HG02610 (cell line): ENCODE data around the gene PTPRC.

Experiments used
- ATAC-seq: cut with Tn5 transposase; IDR thresholded peaks from one replicate; pipeline ENCODE4 v1.9.1; 2021; ENCODE audit warnings: mild to moderate bottlenecking, moderate library complexity; ENCODE audit not compliant: unreplicated experiment

The PTPRC gene

DNA sequence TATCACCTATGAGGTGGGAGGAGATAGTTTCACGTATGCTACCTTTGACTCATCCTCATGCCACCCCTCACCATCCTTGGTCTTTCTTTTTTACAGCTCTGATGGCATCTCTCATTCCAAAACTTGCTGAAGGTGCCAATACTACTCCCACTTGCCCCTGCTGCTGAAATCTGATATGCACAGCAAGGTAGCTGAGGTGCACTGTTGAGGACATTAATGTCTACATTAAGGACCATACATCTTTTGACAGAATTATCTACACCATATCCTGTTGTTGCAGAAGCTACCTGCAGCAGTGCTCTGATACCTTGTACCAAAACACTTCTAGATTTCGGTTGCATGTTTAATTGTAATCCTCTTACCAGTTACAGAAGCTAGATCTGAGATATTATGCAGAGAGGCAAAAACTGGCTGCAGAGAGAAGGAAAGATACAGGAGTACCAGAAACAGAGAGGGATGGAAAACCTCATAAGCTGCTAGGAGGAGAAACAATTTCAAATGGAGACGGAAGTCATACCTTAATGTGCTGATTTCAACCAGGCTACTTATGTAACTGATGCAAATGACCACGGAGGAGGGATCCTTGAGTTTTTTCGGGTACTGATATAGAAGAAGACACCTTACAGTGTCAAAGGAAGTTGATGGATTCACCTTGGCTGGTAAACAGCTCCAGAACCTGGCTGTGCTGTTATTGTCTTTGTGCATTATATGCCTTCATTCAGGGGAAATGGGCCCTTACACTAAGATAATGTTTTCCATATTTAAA is 19.3 kb upstream of the PTPRC start:
- ATAC-seq, result no peak

DNA sequence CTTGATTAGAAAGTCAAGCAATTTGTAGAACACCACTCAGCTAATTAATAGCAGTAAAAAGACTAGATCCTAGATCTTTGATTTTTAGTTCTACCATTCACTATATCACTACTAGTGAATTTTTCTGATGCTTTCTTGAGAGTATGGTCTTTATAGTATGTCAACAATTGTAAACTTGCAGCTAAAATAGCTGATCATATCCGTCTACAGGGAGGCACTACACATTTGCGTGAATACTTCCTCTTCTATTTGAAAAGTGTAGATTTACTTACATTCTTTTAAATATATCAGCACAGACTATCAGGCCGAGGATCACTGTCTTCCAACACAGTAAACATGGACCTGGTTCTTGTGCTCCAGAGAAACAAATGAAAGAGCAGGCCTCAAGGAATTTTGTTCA is 18.6 kb upstream of the PTPRC start:
- no peak for ATAC-seq

DNA sequence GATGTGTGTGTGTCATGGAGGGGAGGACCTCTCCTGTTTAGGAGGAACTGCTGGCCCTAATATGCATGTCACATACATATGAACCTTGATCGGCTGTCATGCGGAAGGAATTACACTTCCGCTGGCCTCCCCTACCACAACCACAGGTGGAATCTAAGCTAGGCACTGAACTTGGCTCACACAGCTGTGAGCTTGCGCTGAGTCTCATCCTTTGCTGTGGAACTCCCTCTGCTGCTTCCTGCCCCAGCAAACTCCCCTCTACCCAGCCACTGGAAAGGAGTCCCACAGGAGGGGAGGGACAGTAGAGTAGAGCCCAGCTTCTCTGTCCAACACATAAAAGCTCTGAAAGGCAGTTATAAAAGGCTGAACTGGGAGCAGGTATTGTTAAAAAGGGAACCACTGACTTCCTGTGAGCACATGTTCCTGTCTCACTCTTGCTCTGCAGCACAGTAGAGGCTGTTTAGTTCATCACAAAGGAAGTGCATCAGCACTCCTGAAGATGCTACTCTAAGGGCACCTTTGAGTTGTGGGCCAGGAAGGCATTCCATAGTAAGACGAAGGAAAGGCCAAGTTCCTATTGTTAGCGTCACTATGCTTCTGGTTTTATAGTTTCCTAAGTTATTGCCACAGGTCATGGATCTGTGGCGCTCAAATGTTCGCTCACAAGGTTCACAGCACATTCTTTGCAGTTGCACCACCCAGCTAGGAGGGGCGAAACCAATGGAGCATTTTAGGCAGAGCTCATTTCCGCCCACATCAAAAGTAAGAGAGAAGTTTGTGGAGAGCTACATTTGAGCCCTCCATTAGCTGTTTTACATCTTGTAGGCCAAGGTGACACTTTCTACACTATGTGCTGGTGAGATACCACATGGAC is 17.7 kb upstream of the PTPRC start:
- ATAC-seq, result peak; percentile 82

DNA sequence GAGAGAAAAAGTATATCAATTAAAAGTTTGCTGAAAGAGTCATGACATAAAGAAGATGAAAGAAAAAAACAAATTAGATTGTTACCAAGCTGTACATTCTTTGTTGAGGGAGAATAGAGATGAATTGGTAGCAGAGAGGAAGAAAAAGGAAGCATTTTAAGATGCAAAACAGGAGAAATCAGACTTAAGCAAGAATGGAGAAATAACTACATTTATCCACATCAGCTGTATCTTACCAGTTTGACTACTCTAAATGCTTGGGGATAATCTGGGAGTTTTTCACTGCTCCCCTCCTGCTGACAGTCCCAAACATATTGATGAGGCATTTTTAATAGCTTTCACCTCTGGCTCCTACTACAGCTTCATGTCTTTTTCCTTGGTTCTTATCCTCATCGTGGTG is 16.8 kb upstream of the PTPRC start:
- ATAC-seq, result no peak

DNA sequence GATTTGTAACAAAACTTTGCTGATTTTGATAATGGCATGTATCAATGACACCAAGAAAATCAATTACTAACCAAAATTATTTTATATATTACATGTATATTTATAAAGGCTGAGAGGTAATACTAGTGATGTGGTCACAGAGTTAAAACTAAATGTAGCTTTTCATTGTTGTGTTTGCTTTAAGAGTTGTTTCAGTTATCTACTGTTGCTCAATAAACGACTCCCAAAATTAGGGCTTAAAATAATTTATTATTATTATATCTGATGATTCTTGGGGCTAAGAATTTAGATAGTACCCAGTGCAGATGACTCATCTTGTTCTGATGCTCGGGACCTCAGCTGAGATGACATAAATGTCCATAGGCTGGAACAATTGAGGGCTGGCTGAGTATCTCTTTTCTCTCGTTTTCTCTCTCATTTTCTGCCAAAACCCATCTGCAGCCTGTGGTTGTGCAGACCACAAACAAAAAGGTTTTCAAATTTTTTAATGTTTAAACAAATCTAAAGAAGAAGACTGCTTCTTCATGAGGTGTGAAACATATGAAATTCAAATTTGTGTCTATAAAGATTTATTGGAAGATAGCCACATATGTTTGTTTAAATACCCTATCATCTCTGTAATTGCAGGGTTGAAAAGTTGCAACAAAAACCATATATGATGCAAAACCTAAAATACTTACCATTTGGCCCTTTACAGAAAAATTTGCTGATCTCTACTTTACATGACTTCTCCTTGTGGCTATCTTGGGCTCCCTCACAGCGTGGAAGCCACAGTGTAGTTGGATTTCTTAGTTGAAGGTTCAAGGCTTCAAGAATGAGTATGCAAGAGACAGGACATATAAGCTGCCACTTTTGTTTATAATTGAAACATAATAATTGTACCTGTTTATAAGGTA is 14.8 kb upstream of the PTPRC start:
- no peak for ATAC-seq

DNA sequence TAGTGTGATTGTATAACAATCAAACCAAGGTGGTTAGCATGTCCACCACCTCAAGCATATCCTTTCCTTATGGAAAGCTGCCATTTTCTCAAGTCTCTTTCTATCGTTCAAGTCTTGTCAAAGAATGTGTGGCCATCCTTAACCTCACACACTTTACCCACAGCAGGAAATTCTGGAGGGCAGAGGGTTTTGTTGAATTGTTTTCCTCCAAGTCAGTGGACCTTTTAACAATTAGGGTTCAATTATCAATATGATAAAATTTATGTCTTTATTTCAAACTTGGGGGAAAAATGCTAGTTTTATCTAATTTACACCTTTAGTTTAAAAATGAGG is 14.2 kb upstream of the PTPRC start:
- ATAC-seq, result no peak

DNA sequence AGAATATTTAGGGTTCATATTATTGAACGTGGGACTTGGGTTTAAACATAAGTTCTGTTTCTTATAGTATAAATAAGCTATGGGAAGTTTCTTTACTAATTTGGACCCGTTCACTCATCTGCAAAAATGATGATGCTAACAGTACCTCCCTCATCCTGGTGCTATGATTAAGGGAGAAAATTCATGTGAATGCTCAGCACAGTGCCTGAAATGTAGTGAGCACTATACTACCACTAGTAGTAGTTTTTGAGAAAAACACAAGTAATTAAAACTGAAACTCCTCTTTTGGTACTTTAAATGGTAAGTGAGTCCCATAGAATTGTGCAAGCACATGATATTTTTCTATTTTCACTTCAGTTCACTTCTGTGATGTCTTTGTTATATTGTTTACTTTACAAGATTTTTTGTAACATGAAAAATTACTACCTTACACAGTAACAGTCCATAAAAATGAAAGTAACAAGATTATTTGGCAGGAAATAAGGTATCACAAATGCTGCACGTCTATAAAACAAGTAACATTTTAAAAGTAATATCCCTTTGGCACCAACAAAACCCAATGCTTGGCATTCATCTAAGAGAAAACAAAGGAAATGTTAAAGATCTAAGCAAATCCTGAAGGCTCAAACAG is 11.3 kb upstream of the PTPRC start:
- no peak for ATAC-seq

DNA sequence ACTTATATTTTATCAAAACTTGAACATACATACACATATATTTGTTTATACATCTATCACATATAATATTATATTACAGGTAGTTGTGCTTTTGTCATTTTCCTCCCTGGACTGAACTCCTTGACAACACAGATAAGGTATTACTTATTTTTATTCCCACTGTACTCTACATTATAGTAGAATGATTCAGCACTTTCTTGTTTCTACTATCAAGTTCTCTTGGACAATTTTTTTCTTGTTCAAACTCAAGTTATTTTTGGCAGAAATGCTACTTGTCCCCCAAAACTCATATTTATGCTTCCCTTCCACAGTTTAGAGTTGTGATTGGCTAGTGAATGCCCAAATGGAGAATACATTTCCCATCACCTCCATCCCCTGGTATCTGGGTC is 10.8 kb upstream of the PTPRC start:
- ATAC-seq, result no peak

DNA sequence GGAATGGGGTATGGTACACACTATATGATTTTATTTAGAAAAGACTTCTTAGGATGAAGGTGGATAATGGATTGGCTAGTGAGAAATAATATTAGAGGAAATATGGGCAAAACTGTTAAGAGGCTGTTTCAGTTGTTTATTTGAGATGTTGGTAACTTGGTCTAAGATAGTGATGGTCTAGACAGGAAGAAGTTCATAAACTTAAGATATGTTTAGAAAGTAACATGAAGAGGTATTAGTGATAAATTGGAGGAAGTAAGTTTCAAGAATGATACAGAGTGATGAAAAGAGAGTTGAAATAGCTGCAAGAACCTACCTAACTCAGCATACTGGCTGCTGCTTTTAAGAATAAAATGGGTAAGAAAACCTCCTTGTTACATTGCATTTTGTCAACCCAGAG is 9.2 kb upstream of the PTPRC start:
- ATAC-seq, result no peak

DNA sequence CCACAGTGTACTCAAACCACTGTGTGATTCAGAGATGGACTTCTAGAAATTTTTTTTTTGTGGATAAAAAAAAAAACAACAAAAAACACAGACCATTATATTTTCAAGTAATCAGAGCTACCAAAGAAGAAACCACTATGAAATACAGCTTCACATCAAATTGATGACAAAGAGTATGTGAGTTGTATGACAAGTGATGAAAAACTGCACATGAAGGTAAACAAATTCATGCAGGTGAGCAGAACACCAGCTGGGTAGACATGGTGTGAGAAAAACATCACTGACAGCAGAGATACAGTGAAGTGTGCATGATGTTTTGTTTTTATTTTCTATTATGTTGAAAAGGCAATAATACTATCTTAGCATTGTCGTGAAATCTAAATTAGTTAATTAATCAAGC is 8.0 kb upstream of the PTPRC start:
- no peak for ATAC-seq

DNA sequence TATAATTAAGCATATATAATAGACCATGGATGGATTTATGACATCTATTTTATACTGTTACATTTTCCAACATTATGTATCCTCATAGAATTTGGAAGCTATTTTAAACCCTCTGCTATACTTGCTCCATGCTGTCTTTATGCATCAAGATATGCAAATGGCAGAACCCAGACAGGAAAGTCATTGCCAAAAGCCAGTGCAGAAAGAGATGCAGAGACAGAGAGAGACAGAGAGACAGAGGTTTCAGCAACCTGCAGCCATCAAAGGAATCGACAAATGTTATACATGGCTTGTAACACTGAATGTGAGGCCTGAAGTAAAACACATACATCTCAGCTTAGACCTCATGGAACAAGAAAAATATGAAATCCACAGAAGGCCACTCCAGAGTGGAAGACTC is 7.5 kb upstream of the PTPRC start:
- ATAC-seq, result no peak

DNA sequence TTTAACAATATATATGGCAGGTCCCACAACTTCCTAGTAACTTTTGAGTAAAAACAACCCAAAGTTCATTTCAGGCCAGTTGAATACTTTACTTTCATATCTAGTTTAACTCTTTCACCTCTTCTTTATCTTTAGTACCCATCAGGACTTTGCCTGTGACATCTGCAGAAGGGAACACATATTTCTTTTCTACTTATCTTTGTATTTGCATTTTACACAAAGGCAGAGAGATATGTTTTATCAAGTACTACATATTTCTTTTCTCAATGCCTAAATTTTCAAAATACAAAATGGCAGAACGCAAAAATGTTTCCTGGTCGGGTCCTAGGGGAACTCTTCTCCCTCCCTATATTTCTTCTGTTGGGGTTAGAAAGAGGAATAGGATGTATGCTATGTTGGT is 6.8 kb upstream of the PTPRC start:
- no peak for ATAC-seq

DNA sequence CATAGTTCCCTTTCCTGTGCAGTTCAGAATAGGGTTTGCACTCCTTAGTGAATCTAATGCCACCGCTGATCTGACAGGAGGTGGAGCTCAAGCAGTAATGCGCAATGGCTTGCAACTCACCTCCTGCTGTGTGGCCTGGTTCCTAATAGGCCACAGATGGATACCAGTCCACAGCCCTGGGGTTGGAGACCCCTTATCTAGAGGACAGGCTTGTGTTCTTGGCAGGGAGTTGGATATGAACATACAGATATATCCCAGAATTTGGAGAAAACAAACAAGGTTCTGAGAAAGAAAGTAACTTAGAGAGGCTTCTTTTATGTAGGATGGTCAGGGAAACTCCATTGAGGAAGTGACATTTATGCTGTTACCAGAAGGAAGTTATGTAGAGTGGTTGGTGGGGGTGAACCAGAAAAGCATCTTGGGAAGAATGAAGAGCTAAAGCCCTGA is 5.1 kb upstream of the PTPRC start:
- ATAC-seq, result no peak

DNA sequence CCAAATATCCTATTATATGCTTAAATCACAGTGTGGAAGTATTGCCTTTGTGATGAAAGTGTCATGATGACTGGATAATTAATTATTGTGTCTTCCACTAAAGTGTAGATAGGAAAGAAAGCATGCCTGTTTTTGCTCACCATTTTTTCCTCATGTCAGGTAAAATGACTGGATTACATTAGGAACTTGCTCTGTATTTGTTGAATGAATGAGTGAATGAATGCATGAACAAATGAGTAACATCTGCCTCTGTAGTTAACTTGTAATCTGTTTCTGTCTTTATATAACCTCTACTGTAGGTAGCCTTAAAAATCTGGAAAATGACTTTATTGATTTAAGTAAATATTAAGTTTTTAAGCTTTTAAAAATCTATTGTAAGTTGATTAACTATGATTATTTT is 2.9 kb upstream of the PTPRC start:
- ATAC-seq, result no peak

DNA sequence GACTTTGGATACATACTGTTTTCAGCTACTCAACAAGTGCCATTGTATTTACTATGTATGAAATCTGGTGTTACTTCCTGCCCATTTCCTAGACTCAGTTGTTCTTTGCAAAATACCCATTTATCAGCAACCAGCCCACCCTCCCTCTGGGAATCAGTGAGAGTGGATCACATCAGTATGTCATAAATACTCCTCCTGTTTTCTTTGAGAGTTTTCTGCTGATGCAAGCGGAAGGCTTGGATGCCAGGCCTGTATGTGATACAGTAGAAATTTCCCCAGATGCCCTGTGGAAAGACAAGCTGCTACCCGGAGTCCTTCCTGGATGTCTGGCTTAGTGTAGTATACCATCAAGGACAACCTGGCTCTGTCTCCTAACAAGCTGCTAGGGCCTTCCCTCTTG is 2.4 kb upstream of the PTPRC start:
- no peak for ATAC-seq

DNA sequence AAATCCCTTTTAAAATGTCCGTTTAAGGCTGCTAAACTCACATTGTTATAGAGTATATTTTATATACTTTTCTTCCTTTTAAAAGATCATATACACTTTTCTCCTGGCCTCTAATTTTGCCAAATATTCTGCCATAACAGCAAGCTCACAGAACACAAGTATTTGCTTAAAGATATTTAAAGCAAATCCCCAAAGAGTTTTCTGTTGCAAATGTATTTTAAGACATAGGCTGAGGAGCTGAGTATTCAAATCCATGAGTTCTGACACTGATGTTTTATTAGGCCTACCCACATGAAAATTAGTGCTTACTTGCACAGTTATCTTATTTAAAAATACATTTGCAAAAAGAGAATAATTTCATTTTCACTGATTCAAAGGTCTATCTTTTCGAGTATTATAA is 1.7 kb upstream of the PTPRC start:
- ATAC-seq, result no peak

DNA sequence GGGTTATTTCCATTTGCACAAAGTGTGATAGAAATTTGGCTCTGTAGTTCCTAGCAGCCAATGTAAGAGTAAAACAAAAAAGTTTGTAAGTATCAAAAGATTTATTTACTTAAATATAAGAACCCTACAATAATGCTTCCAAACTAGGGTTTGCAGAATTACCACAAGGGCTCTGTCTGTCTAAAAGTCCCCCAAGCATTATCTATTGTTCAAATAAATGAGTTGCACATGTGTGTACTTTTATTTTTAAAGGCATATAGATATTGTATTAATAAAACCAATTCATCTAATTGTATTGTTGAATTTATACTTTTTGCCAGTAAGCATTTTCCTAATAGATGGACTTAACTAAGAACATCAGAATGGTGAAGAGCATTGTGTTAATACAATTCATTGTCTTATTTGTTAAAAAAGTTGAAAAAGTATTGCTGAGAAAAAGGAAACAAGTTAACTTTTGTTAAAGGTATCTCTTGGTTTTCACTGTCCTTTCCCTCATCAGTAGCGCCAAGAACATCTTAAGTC is 863 bp upstream of the PTPRC start:
- ATAC-seq, result no peak

DNA sequence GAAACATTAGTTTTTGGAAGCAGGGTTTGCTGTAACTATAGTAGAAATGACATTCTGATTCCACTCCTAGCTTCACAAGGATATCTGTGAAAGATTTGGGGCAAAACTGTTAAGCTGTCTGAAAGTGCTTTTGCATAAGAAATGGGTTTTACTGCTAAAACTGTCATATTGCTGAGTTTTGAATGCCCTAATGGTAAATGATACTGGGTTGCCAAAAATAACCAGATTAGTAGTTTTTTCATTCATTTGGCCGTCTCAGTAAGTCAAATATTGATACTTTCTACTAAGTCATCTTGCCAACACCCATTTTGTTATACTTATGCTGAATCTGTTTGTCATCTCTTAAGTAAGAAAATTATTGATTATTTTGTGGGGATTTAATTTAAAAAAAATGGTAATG is 399 bp upstream of the PTPRC start:
- ATAC-seq, result peak; percentile 10

DNA sequence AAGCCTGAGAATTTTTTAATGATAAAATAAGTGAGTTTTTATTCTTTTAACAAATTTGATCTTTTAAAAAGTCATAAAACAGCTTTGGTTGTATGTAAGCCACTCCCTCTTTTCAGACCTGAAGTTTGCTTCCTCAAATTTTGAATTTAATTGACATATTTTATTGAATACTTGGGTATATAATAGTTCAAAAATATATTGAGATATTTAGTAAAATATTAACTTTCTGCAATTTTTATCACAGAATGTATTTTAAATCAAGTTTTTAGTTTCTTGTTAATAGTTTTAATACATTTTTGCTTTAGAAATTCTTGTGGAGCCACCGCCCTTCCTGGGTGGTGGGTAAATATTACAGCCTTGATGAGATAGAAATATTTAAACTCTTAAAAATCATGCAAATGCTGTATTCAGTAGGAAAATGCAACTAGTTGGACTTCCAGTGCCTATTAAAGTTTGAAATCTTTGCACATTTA is 867 bp downstream of the PTPRC start:
- ATAC-seq, result no peak

DNA sequence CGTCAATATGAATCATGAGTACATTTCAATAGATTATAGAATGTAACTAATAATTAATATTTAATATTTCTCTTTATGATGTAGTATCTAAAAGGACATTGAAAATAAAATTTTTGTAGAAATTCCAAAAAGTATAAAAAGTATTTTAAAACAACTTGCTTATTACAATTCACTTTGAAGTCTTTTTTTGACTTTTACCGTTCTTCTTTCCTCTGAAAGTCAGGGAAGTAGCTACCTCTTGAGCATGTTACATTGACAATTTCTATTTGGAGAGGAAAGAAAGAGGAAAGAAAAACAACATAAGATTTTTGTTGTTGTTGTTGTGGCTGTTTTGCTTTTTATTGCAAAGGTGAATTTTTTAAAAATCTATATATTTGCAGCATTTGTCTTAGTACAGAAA is 1.3 kb downstream of the PTPRC start:
- no peak for ATAC-seq

DNA sequence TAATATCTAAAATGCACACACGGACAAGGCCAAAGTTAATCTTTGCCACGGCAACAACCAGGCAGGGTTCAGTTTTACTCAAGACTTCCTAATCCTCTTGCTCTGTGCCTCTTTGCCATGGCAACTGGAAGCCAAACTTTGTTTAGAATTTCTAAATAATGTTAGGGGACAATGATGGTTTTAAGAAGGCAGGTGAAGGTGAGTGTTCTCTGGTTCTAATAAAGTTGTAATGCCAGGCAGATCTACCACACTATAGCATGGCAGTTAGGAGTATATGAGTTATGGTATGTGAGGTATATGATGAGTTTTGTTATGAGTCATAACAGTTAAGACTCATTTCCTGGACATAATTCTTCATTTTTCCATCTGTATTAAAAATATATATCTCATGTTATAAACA is 2.7 kb downstream of the PTPRC start:
- peak; percentile 51 for ATAC-seq
